ENCODE measurements around the gene SLC25A22. TPM values are rescaled to one million over a fixed set of nuclear protein-coding genes. Genes with fewer than 3 reads are reported as not detected.

SLC25A22 gene
- total RNA-seq, 1 donor from 2014 or later: 35.6 TPM

- no peaks in the 10 kb centered on the region for H3K9me3 Mint-ChIP-seq
- no peaks in the 10 kb centered on the region for H3K4me1 Mint-ChIP-seq (ENCODE audit: unreplicated experiment)
- no peak overlapping the region for H3K4me3 Mint-ChIP-seq
- peaks cover 4% of the 10 kb centered on the region for H3K36me3 Mint-ChIP-seq
- no peak overlapping the region for H3K27ac Mint-ChIP-seq
- DNase-seq (ENCODE audit: extremely low spot score, unreplicated experiment): no peak
- no peak for TF ChIP-seq CTCF (conservative IDR thresholded peaks at IDR 0.05)
- H3K27me3 Mint-ChIP-seq: no peaks in the 10 kb centered on the region
Measured at GRCh38 chr11:765802-766091, 32.3 kb downstream of the SLC25A22 start.

GRCh38 chr11:765025-765801 lies 32.9 kb downstream of the SLC25A22 start:
- Mint-ChIP-seq H3K27ac (peak overlapping the region; percentile 22), H3K27me3 (no peaks in the 10 kb centered on the region), H3K36me3 (peaks cover 4% of the 10 kb centered on the region), H3K4me3 (no peak overlapping the region), H3K9me3 (no peaks in the 10 kb centered on the region), H3K4me1 (ENCODE audit: unreplicated experiment) (no peaks in the 10 kb centered on the region)
- TF ChIP-seq CTCF (conservative IDR thresholded peaks at IDR 0.05): peak; percentile 68
- peak; percentile 69 for DNase-seq (ENCODE audit: extremely low spot score, unreplicated experiment)

DNA sequence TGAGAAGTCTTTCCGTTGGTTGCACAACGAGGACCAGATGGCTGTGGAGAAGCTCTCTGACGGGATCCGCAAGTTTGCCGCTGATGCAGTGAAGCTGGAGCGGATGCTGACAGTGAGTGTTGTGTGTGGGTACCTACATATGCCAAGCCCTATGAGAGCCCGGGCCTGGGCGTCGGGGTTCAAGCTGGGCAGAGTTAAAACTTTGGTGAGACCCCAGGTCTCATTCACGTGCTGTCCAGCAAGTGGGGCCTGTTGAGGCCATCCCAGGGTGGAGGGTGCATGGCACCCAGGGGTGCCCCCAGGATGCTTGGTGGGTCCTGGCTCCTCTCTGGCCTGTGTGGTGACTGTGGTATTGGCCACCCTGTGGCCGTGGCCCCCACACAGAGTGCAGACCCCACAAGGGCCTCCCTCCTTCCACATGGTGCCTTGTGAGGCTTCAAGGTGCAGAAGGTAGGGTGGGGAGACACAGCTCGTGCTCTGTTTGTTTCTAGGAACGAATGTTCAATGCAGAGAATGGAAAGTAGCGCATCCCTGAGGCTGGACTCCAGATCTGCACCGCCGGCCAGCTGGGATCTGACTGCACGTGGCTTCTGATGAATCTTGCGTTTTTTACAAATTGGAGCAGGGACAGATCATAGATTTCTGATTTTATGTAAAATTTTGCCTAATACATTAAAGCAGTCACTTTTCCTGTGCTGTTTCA lies 33.6 kb downstream of the SLC25A22 start:
- H3K27me3 Mint-ChIP-seq: no peaks in the 10 kb centered on the region
- peaks cover 4% of the 10 kb centered on the region for H3K36me3 Mint-ChIP-seq
- no peaks in the 10 kb centered on the region for H3K9me3 Mint-ChIP-seq
- TF ChIP-seq CTCF (conservative IDR thresholded peaks at IDR 0.05): no peak
- no peaks in the 10 kb centered on the region for H3K4me1 Mint-ChIP-seq (ENCODE audit: unreplicated experiment)
- H3K27ac Mint-ChIP-seq: peak overlapping the region; percentile 22
- no peak for DNase-seq (ENCODE audit: extremely low spot score, unreplicated experiment)
- no peak overlapping the region for H3K4me3 Mint-ChIP-seq

DNA sequence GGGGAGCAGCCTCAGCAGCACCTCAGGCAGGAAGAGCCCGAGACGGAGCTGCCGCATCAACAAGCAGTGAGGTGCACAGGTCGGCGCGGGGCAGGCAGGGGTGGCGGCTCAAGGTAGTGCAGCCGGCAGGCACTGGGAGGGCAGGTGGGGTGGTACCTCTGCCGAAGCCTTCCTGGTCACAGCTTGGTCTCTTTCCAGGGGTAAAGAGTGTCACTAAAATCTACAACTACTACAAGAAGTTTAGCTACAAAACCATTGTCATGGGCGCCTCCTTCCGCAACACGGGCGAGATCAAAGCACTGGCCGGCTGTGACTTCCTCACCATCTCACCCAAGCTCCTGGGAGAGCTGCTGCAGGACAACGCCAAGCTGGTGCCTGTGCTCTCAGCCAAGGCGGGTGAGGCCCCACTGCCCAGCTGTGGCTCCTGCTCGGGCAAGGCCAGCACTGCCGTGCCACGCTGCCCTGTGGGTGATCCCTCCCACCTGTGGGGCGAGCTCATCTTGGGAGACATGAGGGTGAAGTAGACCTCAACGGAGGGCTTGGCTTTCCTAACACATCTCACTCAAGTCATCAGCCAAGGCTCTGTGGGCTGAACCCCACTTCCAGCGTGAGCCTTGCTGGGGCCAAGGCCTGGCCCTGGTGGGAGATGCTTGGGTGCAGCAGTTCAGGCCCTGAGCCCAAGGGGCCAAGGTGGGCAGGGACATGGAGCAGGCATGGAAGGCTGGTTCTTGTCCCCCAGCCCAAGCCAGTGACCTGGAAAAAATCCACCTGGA lies 34.3 kb downstream of the SLC25A22 start:
- Mint-ChIP-seq H3K4me3 (no peak overlapping the region), H3K9me3 (no peaks in the 10 kb centered on the region), H3K4me1 (ENCODE audit: unreplicated experiment) (no peaks in the 10 kb centered on the region), H3K36me3 (peaks cover 4% of the 10 kb centered on the region), H3K27ac (peak overlapping the region; percentile 55), H3K27me3 (no peaks in the 10 kb centered on the region)
- TF ChIP-seq CTCF (conservative IDR thresholded peaks at IDR 0.05): no peak
- DNase-seq (ENCODE audit: extremely low spot score, unreplicated experiment): peak; percentile 69

GRCh38 chr11:763073-763463 lies 35.0 kb downstream of the SLC25A22 start:
- Mint-ChIP-seq H3K36me3 (peaks cover 4% of the 10 kb centered on the region), H3K27ac (peak overlapping the region; percentile 55), H3K4me3 (no peak overlapping the region), H3K4me1 (ENCODE audit: unreplicated experiment) (no peaks in the 10 kb centered on the region), H3K9me3 (no peaks in the 10 kb centered on the region), H3K27me3 (no peaks in the 10 kb centered on the region)
- no peak for TF ChIP-seq CTCF (conservative IDR thresholded peaks at IDR 0.05)
- DNase-seq (ENCODE audit: extremely low spot score, unreplicated experiment): no peak

Data from type B pancreatic cell (in vitro differentiated cells).